ENCODE measurements around the gene PPP1R14B.

DNA sequence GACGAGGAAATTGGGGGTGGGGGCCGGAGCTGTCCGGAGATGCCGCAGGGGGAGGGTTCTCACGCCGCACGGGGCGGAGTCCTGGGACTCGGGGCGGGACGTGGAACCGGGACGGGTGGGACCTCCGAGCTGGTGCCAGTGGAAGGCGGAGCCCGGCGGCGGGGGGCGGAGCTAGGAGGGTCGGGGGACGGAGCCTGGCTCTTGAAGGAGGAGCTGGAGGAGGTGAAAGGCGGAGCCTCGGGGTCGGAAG is 5.6 kb downstream of the PPP1R14B start:
- TF ChIP-seq, protein P1, sequence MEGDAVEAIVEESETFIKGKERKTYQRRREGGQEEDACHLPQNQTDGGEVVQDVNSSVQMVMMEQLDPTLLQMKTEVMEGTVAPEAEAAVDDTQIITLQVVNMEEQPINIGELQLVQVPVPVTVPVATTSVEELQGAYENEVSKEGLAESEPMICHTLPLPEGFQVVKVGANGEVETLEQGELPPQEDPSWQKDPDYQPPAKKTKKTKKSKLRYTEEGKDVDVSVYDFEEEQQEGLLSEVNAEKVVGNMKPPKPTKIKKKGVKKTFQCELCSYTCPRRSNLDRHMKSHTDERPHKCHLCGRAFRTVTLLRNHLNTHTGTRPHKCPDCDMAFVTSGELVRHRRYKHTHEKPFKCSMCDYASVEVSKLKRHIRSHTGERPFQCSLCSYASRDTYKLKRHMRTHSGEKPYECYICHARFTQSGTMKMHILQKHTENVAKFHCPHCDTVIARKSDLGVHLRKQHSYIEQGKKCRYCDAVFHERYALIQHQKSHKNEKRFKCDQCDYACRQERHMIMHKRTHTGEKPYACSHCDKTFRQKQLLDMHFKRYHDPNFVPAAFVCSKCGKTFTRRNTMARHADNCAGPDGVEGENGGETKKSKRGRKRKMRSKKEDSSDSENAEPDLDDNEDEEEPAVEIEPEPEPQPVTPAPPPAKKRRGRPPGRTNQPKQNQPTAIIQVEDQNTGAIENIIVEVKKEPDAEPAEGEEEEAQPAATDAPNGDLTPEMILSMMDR (IDR thresholded peaks at IDR 0.05) = no peak
- TF ChIP-seq POLR2A (IDR thresholded peaks at IDR 0.05) = no peak

All from uterus (tissue), 2 donors.